HG03103 (cell line): ENCODE data around the gene GTF2I.
A peak's percentile ranks its signal among the peaks of the same experiment; 100 is the strongest.
"Not testable (repeated sequence)": the region's sequence is repeated elsewhere in the genome, so short reads cannot be mapped to it uniquely, and the experiment has no call there.

Source experiments
- ATAC-seq: cut with Tn5 transposase; IDR thresholded peaks from one replicate; pipeline ENCODE4 v1.9.1; 2021; ENCODE audit warnings: low read depth; ENCODE audit not compliant: unreplicated experiment

GTF2I gene

GRCh38 chr7:74655768-74656440, 1.6 kb upstream of the GTF2I start:
- ATAC-seq = no peak

- no peak for ATAC-seq
Observed at GRCh38 chr7:74656441-74656836, 1.1 kb upstream of the GTF2I start.

DNA sequence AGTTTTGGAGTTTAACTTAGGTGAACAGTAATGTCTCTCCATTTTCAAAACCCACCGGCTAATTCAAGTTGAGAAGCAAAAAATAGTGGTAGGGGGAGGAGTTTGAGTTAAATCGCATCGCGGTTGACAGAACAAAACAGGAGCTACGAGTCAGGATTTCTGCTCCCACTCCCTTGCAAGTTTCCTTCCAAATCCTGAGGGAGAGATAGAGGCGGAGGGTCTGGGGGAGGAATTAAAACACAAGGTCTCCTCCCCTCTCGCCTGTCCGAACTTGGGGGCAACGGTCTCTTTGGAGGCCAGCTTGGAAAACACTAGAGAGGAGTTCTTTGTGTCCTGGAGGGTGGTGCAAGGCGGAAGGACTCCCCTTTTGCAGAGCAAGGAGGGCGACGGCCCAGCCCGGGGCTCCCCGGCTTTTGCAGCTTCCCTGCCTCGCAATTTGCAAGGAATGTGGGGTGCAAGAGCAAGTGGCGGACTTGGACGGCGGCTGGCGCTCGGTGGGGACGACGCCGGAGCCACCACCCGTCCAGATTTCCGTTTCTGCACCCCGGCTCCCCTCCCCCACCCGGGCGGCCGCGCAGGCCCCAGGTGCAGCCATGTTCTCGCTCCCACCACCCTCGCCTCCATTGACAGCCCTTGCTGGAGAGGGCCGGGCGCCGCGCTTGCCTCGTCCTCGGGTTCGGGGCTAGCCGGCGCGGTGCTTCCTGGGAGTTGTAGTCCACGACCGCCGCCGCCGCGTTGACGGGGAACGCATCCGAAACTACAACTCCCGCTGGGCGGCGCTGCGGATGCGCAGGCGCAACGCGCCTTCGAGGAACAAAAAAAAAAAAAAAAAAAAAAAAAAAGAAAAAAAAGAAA, 454 bp upstream of the GTF2I start:
- ATAC-seq = peak; percentile 50

- ATAC-seq = peak; percentile 46
Observed at GRCh38 chr7:74658178-74659004, 873 bp downstream of the GTF2I start.

DNA sequence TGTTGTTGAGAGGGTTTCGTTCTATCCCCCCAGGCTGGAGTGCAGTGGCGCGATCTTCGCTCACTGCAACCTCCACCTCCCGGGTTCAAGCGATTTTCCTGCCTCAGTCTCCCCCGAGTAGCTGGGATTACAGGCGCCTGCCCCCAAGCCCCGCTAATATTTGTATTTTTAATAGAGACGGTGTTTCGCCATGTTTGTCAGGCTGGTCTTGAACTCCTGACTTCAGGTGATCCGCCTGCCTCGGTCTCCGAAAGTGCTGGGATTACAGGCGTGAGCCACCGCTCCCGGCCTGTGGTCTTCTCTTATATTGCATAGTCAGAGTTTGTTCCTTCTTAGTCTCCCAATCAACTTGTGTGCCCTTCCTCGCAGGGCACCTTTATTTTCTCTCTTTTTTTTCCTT, 2.7 kb downstream of the GTF2I start:
- ATAC-seq = not testable (repeated sequence)

GRCh38 chr7:74661836-74662794, 4.6 kb downstream of the GTF2I start:
- ATAC-seq = not testable (repeated sequence)

DNA sequence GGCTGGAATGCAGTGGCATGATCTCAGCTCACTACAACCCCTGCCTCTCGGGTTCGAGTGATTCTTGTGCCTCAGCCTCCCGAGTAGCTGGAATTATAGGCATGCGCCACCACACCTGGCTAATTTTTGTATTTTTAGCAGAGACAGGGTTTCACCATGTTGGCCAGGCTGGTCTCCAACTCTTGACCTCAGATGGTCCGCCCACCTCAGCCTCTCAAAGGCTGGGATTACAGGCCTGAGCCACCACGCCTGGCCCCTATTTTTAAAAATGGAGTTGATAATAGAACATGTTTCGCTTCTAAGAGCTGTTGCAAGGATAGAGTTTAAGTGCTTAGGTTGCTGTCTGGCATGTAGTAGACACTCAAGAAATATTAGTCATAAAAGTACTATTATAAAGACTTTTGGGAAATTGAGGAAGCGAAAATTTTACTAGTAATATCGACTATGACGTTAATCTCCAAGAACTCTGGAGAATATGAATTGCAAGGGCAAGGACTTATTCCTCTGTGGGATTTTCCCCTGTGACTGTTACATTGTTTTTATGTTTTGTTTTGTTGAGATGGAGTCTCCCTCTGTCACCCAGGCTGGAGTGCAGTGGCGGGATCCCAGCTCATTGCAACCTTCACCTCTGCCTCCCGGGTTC, 7.9 kb downstream of the GTF2I start:
- no peak for ATAC-seq

DNA sequence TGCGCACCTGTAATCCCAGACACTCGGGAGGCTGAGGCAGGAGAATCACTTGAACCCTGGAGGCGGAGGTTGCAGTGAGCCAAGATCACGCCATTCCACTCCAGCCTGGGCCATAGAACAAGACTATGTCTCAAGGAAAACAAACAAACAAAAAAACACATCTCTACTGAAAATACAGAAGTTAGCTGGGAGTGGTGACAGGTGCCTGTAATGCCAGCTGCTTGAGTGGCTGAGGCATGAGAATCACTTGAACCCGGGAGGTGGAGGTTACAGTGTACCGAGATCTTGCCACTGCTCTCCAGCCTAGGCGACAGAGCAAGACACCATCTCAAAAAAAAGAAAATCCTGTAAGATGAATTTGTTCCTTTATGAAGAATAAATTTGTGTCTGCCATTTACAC, 9.5 kb downstream of the GTF2I start:
- not testable (repeated sequence) for ATAC-seq

- ATAC-seq = not testable (repeated sequence)
Observed at GRCh38 chr7:74667520-74667919, 10.0 kb downstream of the GTF2I start.

- ATAC-seq = no peak
Observed at GRCh38 chr7:74671602-74672001, 14.1 kb downstream of the GTF2I start.

DNA sequence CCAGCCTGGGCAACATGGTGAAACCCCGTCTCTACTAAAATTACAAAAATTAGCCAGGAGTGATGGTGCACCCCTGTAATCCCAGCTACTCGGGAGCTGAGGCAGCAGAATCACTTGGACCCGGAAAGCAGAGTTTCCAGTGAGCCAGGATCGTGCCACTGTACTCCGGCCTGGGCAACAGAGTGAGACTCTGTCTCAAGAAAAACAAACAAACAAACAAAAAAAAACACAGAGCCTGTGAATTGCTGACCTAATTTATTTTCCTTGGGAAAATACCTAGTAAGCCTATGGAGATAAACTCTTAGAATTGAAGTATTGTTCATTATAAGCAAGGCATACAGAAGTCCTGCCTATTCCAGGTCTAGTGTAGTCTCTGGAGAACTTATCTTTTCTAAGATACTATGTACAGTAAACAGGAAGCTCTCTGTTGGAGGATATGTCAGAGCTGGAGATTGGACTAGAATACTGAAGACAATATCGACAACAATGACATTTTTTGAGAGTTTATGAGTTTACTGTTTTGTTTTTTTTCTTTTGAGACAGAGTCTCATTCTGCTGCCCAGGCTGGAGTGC, 14.9 kb downstream of the GTF2I start:
- ATAC-seq = no peak

DNA sequence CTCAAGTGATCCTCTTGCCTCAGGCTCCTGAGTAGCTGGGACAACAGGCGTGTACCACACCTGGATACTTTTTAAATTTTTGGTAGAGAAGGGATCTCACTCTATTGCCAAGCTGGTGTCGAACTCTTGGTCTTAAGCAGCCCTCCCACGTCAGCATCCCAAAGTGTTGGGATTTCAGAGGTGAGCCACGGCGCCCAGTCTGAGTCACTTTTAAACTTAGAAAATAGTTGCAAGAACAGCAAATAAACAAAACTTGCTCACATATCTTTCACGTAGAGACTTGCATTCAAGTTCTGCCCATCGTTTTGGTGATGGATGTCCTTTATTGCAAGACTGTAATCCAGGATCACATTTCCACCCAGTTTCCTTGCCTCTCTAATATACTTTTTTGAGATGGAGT, 16.6 kb downstream of the GTF2I start:
- no peak for ATAC-seq

DNA sequence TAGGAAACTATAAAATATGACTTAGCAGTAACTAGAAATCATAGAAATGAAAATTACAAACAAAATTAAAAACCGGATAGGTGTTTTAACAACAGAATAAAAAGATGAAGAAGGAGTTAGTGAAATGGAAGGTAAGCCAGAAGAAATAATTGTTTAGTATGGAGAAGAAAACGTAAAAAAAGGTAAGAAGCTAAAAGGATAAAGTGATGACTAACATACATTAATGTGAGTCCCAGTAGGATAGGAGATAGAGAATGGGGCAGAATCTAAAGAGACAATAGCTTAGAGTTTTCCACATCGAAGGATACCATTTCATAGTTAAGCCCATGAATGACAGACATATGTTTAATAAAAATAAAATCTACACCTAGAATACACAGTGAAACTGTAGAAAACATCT, 25.3 kb downstream of the GTF2I start:
- ATAC-seq = no peak

DNA sequence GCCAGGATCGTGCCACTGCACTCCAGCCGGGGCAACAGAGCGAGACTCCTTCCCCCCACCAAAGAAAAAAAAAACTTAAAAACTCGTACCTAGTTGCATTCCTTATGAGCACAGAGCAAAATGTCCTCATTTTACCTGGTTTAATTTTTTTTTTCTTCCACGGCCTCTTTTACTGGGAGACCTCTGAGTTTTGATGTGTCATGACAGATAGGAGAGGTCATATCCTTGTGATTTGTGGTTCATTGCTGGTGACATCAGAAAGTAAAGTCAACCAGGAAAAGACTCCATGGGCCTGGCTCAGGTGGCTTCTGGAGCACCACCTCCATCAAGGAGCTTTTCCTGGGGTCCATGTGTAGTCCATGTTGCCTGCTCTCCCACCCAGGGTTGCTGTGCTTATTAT, 26.3 kb downstream of the GTF2I start:
- ATAC-seq = no peak

DNA sequence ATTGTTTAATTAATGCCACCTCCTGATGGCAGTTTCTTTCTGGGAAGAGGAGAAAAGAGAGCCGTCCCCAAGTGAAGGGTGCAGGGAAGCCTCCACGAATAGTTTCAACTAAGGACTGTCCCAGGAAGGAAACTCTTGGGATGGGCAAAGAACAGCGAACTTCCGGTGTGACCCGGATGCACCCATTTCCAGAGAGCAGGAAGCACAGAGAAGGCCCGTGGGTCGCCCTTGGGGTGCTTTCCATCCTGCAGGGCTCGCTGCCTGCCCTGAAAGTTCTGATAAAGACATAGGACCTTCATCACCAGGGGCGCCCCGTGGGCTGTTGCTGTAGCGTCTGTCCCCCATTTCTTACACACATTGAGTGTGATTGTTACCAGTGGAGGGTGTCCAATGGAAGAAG, 27.0 kb downstream of the GTF2I start:
- ATAC-seq = no peak

- no peak for ATAC-seq
Observed at GRCh38 chr7:74684921-74685320, 27.4 kb downstream of the GTF2I start.

GRCh38 chr7:74690474-74690873, 33.0 kb downstream of the GTF2I start:
- ATAC-seq = no peak

- not testable (repeated sequence) for ATAC-seq
Observed at GRCh38 chr7:74704419-74704818, 46.9 kb downstream of the GTF2I start.

- no peak for ATAC-seq
Observed at GRCh38 chr7:74707238-74707637, 49.7 kb downstream of the GTF2I start.
